K562 (cell line): ENCODE results near the gene METTL23. TPM values are rescaled to one million over a fixed set of nuclear protein-coding genes. Genes with fewer than 3 reads are reported as not detected.
A peak's percentile ranks its signal among the peaks of the same experiment; 100 is the strongest.

Source experiments
- ATAC-seq: fragments of 200-7000 bp; cut with Tn5 transposase; 3 replicates; pipeline ENCODE4 v1.9.1; 2020; ENCODE audit warnings: moderate library complexity
- BruUV-seq: library from RNA; stranded (reverse); fragments of 400-500 nt; replicated peaks from 2 replicates; lab custom pipeline; 2021; lab: Mats Ljungman, UMichigan
- CTCF ChIA-PET: fragments of 300-600 bp; formaldehyde crosslinking; extraction: SDS; loops from one replicate; lab custom pipeline; 2021; ENCODE audit warnings: low intra/inter-chr PET ratio; lab: Yijun Ruan, JAX
- POLR2A ChIA-PET: fragments of 300-600, 350-650 bp; sonication (Branson Sonifier 250); formaldehyde crosslinking; extraction: SDS; loops from one replicate; lab custom pipeline; 2021; ENCODE audit warnings: antibody characterized with exemption, inconsistent platforms; lab: Yijun Ruan, JAX
- DNase-seq, 4 experiments: peaks; one replicate each; pipeline versions ENCODE4 v3.0.0 to v3.0.0-alpha.2; 2011 to 2018; ENCODE audit warnings: low spot score in 3 of 4, mixed read lengths in 3 of 4; ENCODE audit errors: extremely low read depth in 1 of 4
- FAIRE-seq: peaks from 2 replicates; lab custom pipeline; 2011; peaks lifted over from hg19 to GRCh38; lab: Jason Lieb, UNC
- H2AFZ ChIP-seq: 2 replicates; pipeline ENCODE4 v1.6.0; 2011; ENCODE audit warnings: low read depth, low read length, control low read depth, inconsistent platforms
- H3K27ac ChIP-seq: fragments of 200-600 bp; 3 replicates; pipeline ENCODE4 v1.8.0; 2011; ENCODE audit warnings: low read depth, mild to moderate bottlenecking, control low read depth, inconsistent platforms, low read length, moderate library complexity, mixed read lengths; ENCODE audit errors: extremely low read depth
- H3K27me3 ChIP-seq, 2 experiments: fragments of 300-600 bp in 1 of 2; 2 replicates in 1 of 2; 3 replicates in 1 of 2; pipeline versions ENCODE4 v1.6.0 to v1.8.0; 2011; ENCODE audit warnings: inconsistent platforms in 2 of 2, low read length in 2 of 2, mild to moderate bottlenecking in 1 of 2, mixed read lengths in 1 of 2, moderate library complexity in 1 of 2; ENCODE audit not compliant: control insufficient read depth in 2 of 2, insufficient read depth in 2 of 2
- H3K36me3 ChIP-seq: fragments of 300-600 bp; 3 replicates; pipeline ENCODE4 v1.8.0; 2011; ENCODE audit warnings: mild to moderate bottlenecking, low read length, inconsistent platforms; ENCODE audit not compliant: control insufficient read depth, insufficient read depth
- H3K4me1 ChIP-seq, 2 experiments: fragments of 200-600 bp in 1 of 2; replicated peaks in 1 of 2; 2 replicates in 1 of 2; 3 replicates in 1 of 2; pipeline versions ENCODE4 v1.5.1 to v1.8.0; 2011; ENCODE audit warnings: inconsistent platforms in 2 of 2, low read length in 2 of 2, mild to moderate bottlenecking in 1 of 2, mixed read lengths in 1 of 2, moderate library complexity in 1 of 2; ENCODE audit not compliant: control insufficient read depth in 2 of 2, insufficient read depth in 2 of 2
- H3K4me2 ChIP-seq: 2 replicates; pipeline ENCODE4 v1.6.1; 2011; ENCODE audit warnings: low read length, control low read depth, inconsistent platforms, mixed read lengths; ENCODE audit not compliant: insufficient read depth
- H3K4me3 ChIP-seq: fragments of 200-600 bp; sonication (generic), shearing (Covaris generic); 2 replicates; pipeline ENCODE4 v1.5.1; 2016; ENCODE audit warnings: control low read depth, inconsistent platforms
- H3K79me2 ChIP-seq: fragments of 200-600 bp; 3 replicates; pipeline ENCODE4 v1.8.0; 2011; ENCODE audit warnings: low read length, inconsistent platforms; ENCODE audit not compliant: control insufficient read depth, insufficient read depth
- H3K9ac ChIP-seq, 2 experiments: 2 replicates each; pipeline versions ENCODE4 v1.6.0 to v1.6.1; 2011; ENCODE audit warnings: low read depth in 2 of 2, low read length in 2 of 2, control low read depth in 1 of 2, inconsistent platforms in 1 of 2, mild to moderate bottlenecking in 1 of 2, mixed read lengths in 1 of 2; ENCODE audit not compliant: insufficient read depth in 1 of 2
- H3K9me1 ChIP-seq: one replicate; pipeline ENCODE4 v1.6.0; 2011; ENCODE audit warnings: inconsistent platforms, mild to moderate bottlenecking, low read length, moderate library complexity; ENCODE audit not compliant: control insufficient read depth, insufficient read depth
- H3K9me3 ChIP-seq: replicated peaks from 2 replicates; pipeline ENCODE4 v1.5.1; 2011; ENCODE audit warnings: low read depth, low read length, inconsistent platforms; ENCODE audit not compliant: control insufficient read depth, insufficient read depth
- H4K20me1 ChIP-seq: replicated peaks from 2 replicates; pipeline ENCODE4 v1.6.1; 2011; ENCODE audit warnings: low read length, inconsistent platforms, mixed read lengths; ENCODE audit not compliant: control insufficient read depth, insufficient read depth
- ARID1B ChIP-seq: fragments of 450-650 bp; IDR thresholded peaks from 2 replicates; pipeline ENCODE4 v1.6.1; 2016; ENCODE audit warnings: antibody characterized with exemption, mild to moderate bottlenecking, inconsistent platforms
- ATF1 ChIP-seq, 2 experiments: fragments of 450-650 bp in 1 of 2; IDR thresholded peaks; 2 replicates each; pipeline ENCODE4 v1.6.1; 2016; ENCODE audit warnings: missing compliant biosample characterization in 1 of 2, missing genetic modification characterization in 1 of 2
- ATF3 ChIP-seq, 2 experiments: fragments of 450-650 bp in 1 of 2; sonication (generic) in 1 of 2; formaldehyde crosslinking in 1 of 2; IDR thresholded peaks in 1 of 2; conservative IDR thresholded peaks in 1 of 2; 2 replicates each; pipeline versions ENCODE4 v1.6.1 to v1.8.1; 2016 to 2023; ENCODE audit warnings: mild to moderate bottlenecking in 2 of 2, moderate library complexity in 2 of 2, inconsistent platforms in 1 of 2, missing genetic modification reagents in 1 of 2
- ETS2 ChIP-seq: IDR thresholded peaks from 2 replicates; pipeline ENCODE4 v1.6.1; 2016; ENCODE audit warnings: borderline replicate concordance, missing genetic modification characterization, mild to moderate bottlenecking, moderate library complexity, missing compliant biosample characterization; ENCODE audit not compliant: poor library complexity, severe bottlenecking
- KDM2B ChIP-seq: fragments of 250-450 bp; sonication (Bioruptor Pico); IDR thresholded peaks from 2 replicates; pipeline ENCODE4 v1.8.0; 2021; ENCODE audit warnings: mild to moderate bottlenecking, moderate library complexity
- KLF10 ChIP-seq: fragments of 250-450 bp; sonication (Bioruptor Pico); IDR thresholded peaks from 2 replicates; pipeline ENCODE4 v1.6.1; 2021; ENCODE audit warnings: matching md5 sums
- POLR2G ChIP-seq: fragments of 200-400 bp; formaldehyde crosslinking; IDR thresholded peaks from 2 replicates; pipeline ENCODE4 v1.6.1; 2017; ENCODE audit warnings: low read depth, mild to moderate bottlenecking, antibody characterized with exemption, low read length, moderate library complexity
- PTTG1 ChIP-seq: fragments of 450-650 bp; IDR thresholded peaks from 2 replicates; pipeline ENCODE4 v1.6.1; 2016; ENCODE audit warnings: low read depth, mild to moderate bottlenecking, missing genetic modification characterization, missing compliant biosample characterization
- RBFOX2 ChIP-seq: fragments of 200-400 bp; formaldehyde crosslinking; IDR thresholded peaks from 2 replicates; pipeline ENCODE4 v1.6.1; 2017; ENCODE audit warnings: low read depth, mild to moderate bottlenecking, low read length, moderate library complexity
- SRF ChIP-seq, 2 experiments: fragments of 250-450, 450-650 bp in 1 of 2; sonication (Bioruptor Pico) in 1 of 2; sonication (generic) in 1 of 2; formaldehyde crosslinking; IDR thresholded peaks; 2 replicates each; pipeline versions ENCODE4 v1.5.0 to v1.5.1; 2020 to 2022; ENCODE audit warnings: mild to moderate bottlenecking in 1 of 2, missing genetic modification reagents in 1 of 2
- TAF1 ChIP-seq: IDR thresholded peaks from 2 replicates; pipeline ENCODE4 v1.6.1; 2011; ENCODE audit warnings: mild to moderate bottlenecking, low read length, moderate library complexity; ENCODE audit not compliant: insufficient read depth, control insufficient read depth, severe bottlenecking; ENCODE audit errors: extremely low read depth
- ZBED1 ChIP-seq: IDR thresholded peaks from 2 replicates; pipeline ENCODE4 v1.6.1; 2014
- ZNF785 ChIP-seq: fragments of 250-450 bp; sonication (Bioruptor Pico); IDR thresholded peaks from 2 replicates; pipeline ENCODE4 v1.4.0; 2020; ENCODE audit warnings: mild to moderate bottlenecking
- ZZZ3 ChIP-seq: fragments of 450-650 bp; IDR thresholded peaks from 2 replicates; pipeline ENCODE4 v1.6.1; 2016; ENCODE audit warnings: antibody characterized with exemption, mild to moderate bottlenecking, moderate library complexity
- WGBS: fragments of 100-300 bp; shearing (Covaris generic); methylation state at CpG from one replicate; pipeline ENCODE4 v1.1.6; 2016; ENCODE audit warnings: low coverage, mixed read lengths; ENCODE audit not compliant: insufficient coverage; ENCODE audit errors: missing lambda C conversion rate; 5-methylcytosine and 5-hydroxymethylcytosine counted together
- in situ Hi-C: fragments of 300-500 bp; cut with MboI; formaldehyde crosslinking; loops from 4 replicates; pipeline ENCODE4 v1.15.0; 2018; ENCODE audit warnings: inconsistent platforms, mixed read lengths
- intact Hi-C: fragments of 100-400 bp; cut with micrococcal nuclease; formaldehyde crosslinking; loops from 2 replicates; pipeline ENCODE4 v1.14.2; 2022
- polyA plus RNA-seq, 8 experiments: library from polyadenylated mRNA; depleted of rRNA in 4 of 8; stranded (reverse) in 5 of 8; unstranded in 3 of 8; fragments of >200 nt; fragmentation: Nextera tagmentation in 2 of 8; fragmentation: Illumina TruSeq in 1 of 8; extraction: Ambion mirVana in 2 of 8; extraction: Trizol in 1 of 8; gene quantifications; 2 replicates each; pipeline versions ENCODE4 v1.2.1 to v1.2.3, GENCODE V29; 2011 to 2014; ENCODE audit warnings: inconsistent platforms in 1 of 8, missing spikeins in 1 of 8
- total RNA-seq, 7 experiments: library from RNA; depleted of rRNA in 6 of 7; stranded (reverse); fragments of >200 nt in 6 of 7; fragmentation: Illumina TruSeq in 2 of 7; extraction: Trizol in 2 of 7; gene quantifications; 2 replicates each; pipeline versions ENCODE4 v1.2.1 to v1.2.3, GENCODE V29; 2011 to 2021; ENCODE audit warnings: low replicate concordance in 1 of 7

The METTL23 gene
- total and polyA plus RNA-seq, 9 of the 15 experiments (the other 6 are each of a cell fraction or from before 2014, with no cell fraction given), result 29.4 to 67.3 (median 41.6) TPM

- Histone ChIP-seq H3K9ac (no peak overlapping the region), H3K9me3 (no peaks in the 10 kb centered on the region), H4K20me1 (peaks cover 11% of the 10 kb centered on the region; the same call in 1 of the 2 replicates), H3K4me2 (no peak overlapping the region), H3K27me3 (no peaks in the 10 kb centered on the region), H3K36me3 (peaks cover 92% of the 10 kb centered on the region), H3K79me2 (peaks cover 30% of the 10 kb centered on the region), H3K9me1 (peaks cover 2% of the 10 kb centered on the region), H3K27ac (no peak overlapping the region; the same call in 2 of the 3 replicates), H3K4me1 (peaks cover 18 to 25% of the 10 kb centered on the region in 2 experiments), H2AFZ (no peak overlapping the region), H3K4me3 (no peak overlapping the region)
- ATAC-seq (no peak), FAIRE-seq (no peak), DNase-seq (no peak)
- POLR2A ChIA-PET, result interaction anchor here (0.8 to 5.1 kb wide), 4 partner anchors 9 to 161 kb away, joined by 3 to 75 read pairs (median 20); partner anchors contain the start of genes JMJD6, METTL23, MFSD11 and SRSF2
- 94% methylated on average over 15 of the region's 16 CpGs for WGBS
- intact Hi-C loops, result no loop called here
- TF ChIP-seq KLF10 (CRISPR knock-in tag) (no peak), RBFOX2 (peak; percentile 50), SRF (CRISPR knock-in tag; IDR thresholded peaks at IDR 0.05) (no peak), ZZZ3 (no peak), ZBED1 (no peak), POLR2G (0 out of 2 replicates have a peak, but pooled peaks have one; percentile 28)
- BruUV-seq, result no TSS peak
- in situ Hi-C loops, result no loop called here
- CTCF ChIA-PET, result no interaction called here
Measured at GRCh38 chr17:76718516-76718915, 8.1 kb upstream of the METTL23 start.

GRCh38 chr17:76720211-76720610 is 6.4 kb upstream of the METTL23 start:
- Histone ChIP-seq H3K9me1 (peaks cover under 1% of the 10 kb centered on the region), H3K27me3 (no peaks in the 10 kb centered on the region), H3K4me3 (no peak overlapping the region), H3K4me2 (no peak overlapping the region), H3K9me3 (no peaks in the 10 kb centered on the region; the same call in 1 of the 2 replicates), H3K36me3 (peaks cover 94% of the 10 kb centered on the region), H3K27ac (no peak overlapping the region), H3K79me2 (peaks cover 43% of the 10 kb centered on the region)
- ATAC-seq, result no peak
- FAIRE-seq, result no peak
- in situ Hi-C loops (no loop called here), intact Hi-C loops (no loop called here)
- TF ChIP-seq ETS2 (tag) (no peak), ZNF785 (CRISPR knock-in tag) (no peak), ATF3 (IDR thresholded peaks at IDR 0.05) (no peak), ATF3 (CRISPR knock-in tag; conservative IDR thresholded peaks at IDR 0.05) (no peak), PTTG1 (tag) (no peak), ATF1 (CRISPR knock-in tag; IDR thresholded peaks at IDR 0.05) (no peak), ATF1 (tag; IDR thresholded peaks at IDR 0.05) (no peak), TAF1 (no peak), KDM2B (CRISPR knock-in tag) (no peak), ARID1B (no peak)
- TF ChIP-seq, all 486 proteins: peak for 0
- 88% methylated on average over 9 of the region's 9 CpGs for WGBS
- no peak for DNase-seq
- POLR2A ChIA-PET, result interaction anchor here (0.6 to 1.5 kb wide), 3 partner anchors 20 to 402 kb away, joined by 3 to 6 read pairs (median 3); no protein-coding TSS in a partner anchor
- Histone ChIP-seq H4K20me1 (peaks cover 9% of the 10 kb centered on the region; the same call in 1 of the 2 replicates), H2AFZ (no peak overlapping the region), H3K4me1 (peaks cover 28 to 29% of the 10 kb centered on the region in 2 experiments), H3K9ac (no peak overlapping the region)
- no TSS peak for BruUV-seq
- CTCF ChIA-PET, result no interaction called here
